ENCODE measurements around the gene DSTYK. TPM values are rescaled to one million over a fixed set of nuclear protein-coding genes. Genes with fewer than 3 reads are reported as not detected.
A peak's percentile ranks its signal among the peaks of the same experiment; 100 is the strongest.

Gene DSTYK
- total RNA-seq, 2 experiments from 2014 or later, result 13.9 to 15.3 TPM

GRCh38 chr1:205232945-205233397, 21.5 kb upstream of the DSTYK start:
- no peak for ATAC-seq (ENCODE audit: poor library complexity)
- H3K27ac ChIP-seq (ENCODE audit: low read depth in 1 of 2, low read length in 2 of 2), result no peak overlapping the region
- H3K36me3 ChIP-seq (ENCODE audit: insufficient read depth, low read length), result no peaks in the 10 kb centered on the region
- TF ChIP-seq, protein P1, sequence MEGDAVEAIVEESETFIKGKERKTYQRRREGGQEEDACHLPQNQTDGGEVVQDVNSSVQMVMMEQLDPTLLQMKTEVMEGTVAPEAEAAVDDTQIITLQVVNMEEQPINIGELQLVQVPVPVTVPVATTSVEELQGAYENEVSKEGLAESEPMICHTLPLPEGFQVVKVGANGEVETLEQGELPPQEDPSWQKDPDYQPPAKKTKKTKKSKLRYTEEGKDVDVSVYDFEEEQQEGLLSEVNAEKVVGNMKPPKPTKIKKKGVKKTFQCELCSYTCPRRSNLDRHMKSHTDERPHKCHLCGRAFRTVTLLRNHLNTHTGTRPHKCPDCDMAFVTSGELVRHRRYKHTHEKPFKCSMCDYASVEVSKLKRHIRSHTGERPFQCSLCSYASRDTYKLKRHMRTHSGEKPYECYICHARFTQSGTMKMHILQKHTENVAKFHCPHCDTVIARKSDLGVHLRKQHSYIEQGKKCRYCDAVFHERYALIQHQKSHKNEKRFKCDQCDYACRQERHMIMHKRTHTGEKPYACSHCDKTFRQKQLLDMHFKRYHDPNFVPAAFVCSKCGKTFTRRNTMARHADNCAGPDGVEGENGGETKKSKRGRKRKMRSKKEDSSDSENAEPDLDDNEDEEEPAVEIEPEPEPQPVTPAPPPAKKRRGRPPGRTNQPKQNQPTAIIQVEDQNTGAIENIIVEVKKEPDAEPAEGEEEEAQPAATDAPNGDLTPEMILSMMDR (IDR thresholded peaks at IDR 0.05), result no peak
- CTCF ChIA-PET, result no interaction called here
- peaks cover 26% of the 10 kb centered on the region for H3K4me1 ChIP-seq (ENCODE audit: insufficient read depth, low read length)
- POLR2A ChIA-PET, result no interaction called here
- H3K36me3 Mint-ChIP-seq (ENCODE audit: low read depth), result no peaks in the 10 kb centered on the region
- H3K9me3 ChIP-seq (ENCODE audit: control insufficient read depth in 1 of 2, insufficient read depth in 1 of 2, low read length in 2 of 2), result no peaks in the 10 kb centered on the region
- H3K27me3 ChIP-seq (ENCODE audit: control insufficient read depth in 1 of 2, insufficient read depth in 2 of 2, low read length in 2 of 2), result no peaks in the 10 kb centered on the region
- H3K9me3 Mint-ChIP-seq, result no peaks in the 10 kb centered on the region
- intact Hi-C loops (cut with DNase I, micrococcal nuclease), result no loop called here
- H3K4me3 Mint-ChIP-seq, result no peak overlapping the region
- H3K4me1 Mint-ChIP-seq (ENCODE audit: low read depth), result peaks cover 24% of the 10 kb centered on the region
- H3K4me3 ChIP-seq (ENCODE audit: low read length), result no peak overlapping the region
- DNase-seq, result no peak
- H3K27me3 Mint-ChIP-seq, result peaks cover 12% of the 10 kb centered on the region
- no peak overlapping the region for H3K27ac Mint-ChIP-seq

DNA sequence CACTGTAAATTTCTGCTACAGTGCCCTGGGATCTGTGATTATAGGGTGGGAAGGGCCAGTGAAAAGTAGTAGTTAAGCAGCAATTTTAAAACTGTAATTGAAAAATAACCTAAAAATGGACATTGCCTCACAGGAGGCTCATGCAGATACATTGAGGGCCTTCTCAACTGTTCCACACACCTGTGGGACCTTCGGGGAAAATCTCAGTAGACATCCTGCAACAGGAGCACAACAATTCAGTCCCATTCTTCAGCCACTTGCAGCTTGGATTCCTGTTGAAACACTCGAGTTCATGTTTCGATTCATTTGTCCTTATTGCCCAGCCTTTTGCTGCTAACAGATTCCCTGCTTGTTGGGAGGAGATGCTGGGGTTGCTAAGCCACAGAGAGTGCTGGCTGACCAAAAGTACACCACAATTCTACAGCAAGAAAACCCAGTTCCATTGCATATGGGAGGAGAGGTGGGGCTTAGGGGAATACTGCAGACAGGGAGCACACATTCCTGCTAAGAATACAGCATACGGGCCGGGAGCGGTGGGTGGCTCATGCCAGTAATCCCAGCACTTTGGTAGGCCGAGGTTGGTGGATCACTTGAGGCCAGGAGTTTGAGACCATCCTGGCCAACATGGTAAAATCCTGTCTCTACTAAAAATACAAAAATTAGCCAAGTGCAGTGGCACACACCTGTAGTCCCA, 20.8 kb upstream of the DSTYK start:
- Histone ChIP-seq H3K27me3 (ENCODE audit: control insufficient read depth in 1 of 2, insufficient read depth in 2 of 2, low read length in 2 of 2) (peaks cover 0 to 2% of the 10 kb centered on the region in 2 experiments), H3K4me3 (ENCODE audit: low read length) (no peak overlapping the region), H3K27ac (ENCODE audit: low read depth in 1 of 2, low read length in 2 of 2) (no peak overlapping the region), H3K36me3 (ENCODE audit: insufficient read depth, low read length) (no peaks in the 10 kb centered on the region), H3K4me1 (ENCODE audit: insufficient read depth, low read length) (peaks cover 30% of the 10 kb centered on the region), H3K9me3 (ENCODE audit: control insufficient read depth in 1 of 2, insufficient read depth in 1 of 2, low read length in 2 of 2) (no peaks in the 10 kb centered on the region)
- POLR2A ChIA-PET, result no interaction called here
- Mint-ChIP-seq H3K4me3 (peak overlapping the region; percentile 45), H3K4me1 (ENCODE audit: low read depth) (peaks cover 26% of the 10 kb centered on the region), H3K27ac (no peak overlapping the region), H3K36me3 (ENCODE audit: low read depth) (no peaks in the 10 kb centered on the region), H3K9me3 (no peaks in the 10 kb centered on the region), H3K27me3 (peaks cover 13% of the 10 kb centered on the region)
- intact Hi-C loops (cut with DNase I, micrococcal nuclease), result no loop called here
- CTCF ChIA-PET, result no interaction called here
- TF ChIP-seq, protein P1 (IDR thresholded peaks at IDR 0.05), result no peak
- ATAC-seq (ENCODE audit: poor library complexity) (no peak), DNase-seq (no peak)

DNA sequence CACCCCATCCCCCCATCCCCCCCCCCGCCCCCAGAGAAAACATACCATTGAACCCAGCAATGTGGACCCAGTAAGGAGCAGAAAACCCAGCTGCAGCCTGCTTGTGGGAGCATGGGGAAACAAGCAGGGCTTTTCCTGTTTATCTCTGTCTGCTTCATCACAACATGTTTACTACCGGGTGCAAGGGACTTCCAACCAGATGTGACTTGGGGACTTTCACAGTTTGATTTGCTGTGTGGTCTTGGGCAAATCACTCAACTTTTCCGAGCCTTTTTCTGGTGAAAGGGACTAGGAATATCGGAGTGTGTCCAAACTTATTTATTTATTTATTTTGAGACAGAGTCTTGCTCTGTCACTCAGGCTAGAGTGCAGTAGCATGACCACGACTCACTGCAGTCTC, 19.5 kb upstream of the DSTYK start:
- DNase-seq, result no peak
- ATAC-seq (ENCODE audit: poor library complexity), result no peak

More for the DNA sequence above, 19.5 kb upstream of the DSTYK start:
- no peaks in the 10 kb centered on the region for H3K36me3 Mint-ChIP-seq (ENCODE audit: low read depth)
- H3K4me3 ChIP-seq (ENCODE audit: low read length), result no peak overlapping the region
- peaks cover 30% of the 10 kb centered on the region for H3K4me1 Mint-ChIP-seq (ENCODE audit: low read depth)
- peaks cover 14% of the 10 kb centered on the region for H3K27me3 Mint-ChIP-seq
- intact Hi-C loops (cut with DNase I, micrococcal nuclease), result no loop called here
- H3K4me1 ChIP-seq (ENCODE audit: insufficient read depth, low read length), result peaks cover 31% of the 10 kb centered on the region
- no peak overlapping the region for H3K27ac ChIP-seq (ENCODE audit: low read depth in 1 of 2, low read length in 2 of 2)
- POLR2A ChIA-PET, result interaction anchor here (4.5 kb wide), 1 partner anchor 20 kb away, joined by 50 read pairs; the partner anchor contains the start of gene DSTYK
- peaks cover 5 to 7% of the 10 kb centered on the region in 2 experiments for H3K27me3 ChIP-seq (ENCODE audit: control insufficient read depth in 1 of 2, insufficient read depth in 2 of 2, low read length in 2 of 2)
- H3K9me3 Mint-ChIP-seq, result no peaks in the 10 kb centered on the region
- H3K36me3 ChIP-seq (ENCODE audit: insufficient read depth, low read length), result no peaks in the 10 kb centered on the region
- no peak overlapping the region for H3K27ac Mint-ChIP-seq
- no peaks in the 10 kb centered on the region for H3K9me3 ChIP-seq (ENCODE audit: control insufficient read depth in 1 of 2, insufficient read depth in 1 of 2, low read length in 2 of 2)
- CTCF ChIA-PET, result interaction anchor here (4.7 kb wide), 1 partner anchor 25 kb away, joined by 52 read pairs; no protein-coding TSS in a partner anchor
- TF ChIP-seq, protein P1 (IDR thresholded peaks at IDR 0.05), result no peak
- H3K4me3 Mint-ChIP-seq, result no peak overlapping the region

Data from CD4-positive, alpha-beta T cell (primary cell).